Endothelial cell of hepatic sinusoid (primary cell): ENCODE results near the gene OR5D16.
"Not testable (repeated sequence)": the region's sequence is repeated elsewhere in the genome, so short reads cannot be mapped to it uniquely, and the experiment has no call there.

Experiments used
- in situ Hi-C: cut with HindIII; loops from 2 replicates; pipeline ENCODE4 v1.10.0; 2017; ENCODE audit warnings: low sequenced_read_pairs

OR5D16 gene

DNA sequence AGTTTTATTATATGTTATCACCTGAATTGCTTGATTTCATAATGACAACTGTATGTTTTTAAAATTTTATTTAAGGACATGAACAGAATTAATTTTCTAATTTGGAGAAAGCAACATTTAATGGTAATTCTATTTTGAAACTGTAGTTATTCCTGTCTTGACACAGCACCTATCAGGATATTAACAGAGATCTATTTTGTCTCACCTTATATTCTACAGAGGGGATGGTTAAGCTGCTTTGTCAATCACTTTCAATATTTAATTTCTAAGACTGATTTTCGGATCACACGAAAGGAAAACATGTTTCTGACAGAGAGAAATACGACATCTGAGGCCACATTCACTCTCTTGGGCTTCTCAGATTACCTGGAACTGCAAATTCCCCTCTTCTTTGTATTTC is at the start of gene OR5D16:
TSS of gene OR5D16 (plus strand) at position 301 of the 400 bp plus-strand sequence. CDS start at position 301, 0 bp downstream.
- in situ Hi-C loops, result no loop called here

DNA sequence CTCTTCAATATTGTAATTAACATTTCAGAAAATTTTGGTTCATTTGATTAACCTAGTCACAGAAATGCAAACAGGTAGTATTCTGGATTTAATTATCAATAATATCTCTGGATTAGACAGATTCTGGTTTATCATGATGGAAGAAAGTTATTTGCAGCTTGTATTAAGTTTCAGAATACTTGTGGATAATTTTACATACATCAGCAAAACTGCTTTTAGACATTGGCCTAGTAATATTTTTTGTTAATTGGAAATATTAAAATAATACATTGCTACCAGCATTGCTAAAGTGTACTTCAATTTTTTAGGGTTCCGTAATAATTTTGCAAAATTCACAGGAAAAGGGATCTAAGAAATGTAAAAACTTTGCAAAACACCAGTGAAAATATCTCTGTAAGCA is 46.9 kb upstream of the OR5D16 start:
- in situ Hi-C loops, result no loop called here

DNA sequence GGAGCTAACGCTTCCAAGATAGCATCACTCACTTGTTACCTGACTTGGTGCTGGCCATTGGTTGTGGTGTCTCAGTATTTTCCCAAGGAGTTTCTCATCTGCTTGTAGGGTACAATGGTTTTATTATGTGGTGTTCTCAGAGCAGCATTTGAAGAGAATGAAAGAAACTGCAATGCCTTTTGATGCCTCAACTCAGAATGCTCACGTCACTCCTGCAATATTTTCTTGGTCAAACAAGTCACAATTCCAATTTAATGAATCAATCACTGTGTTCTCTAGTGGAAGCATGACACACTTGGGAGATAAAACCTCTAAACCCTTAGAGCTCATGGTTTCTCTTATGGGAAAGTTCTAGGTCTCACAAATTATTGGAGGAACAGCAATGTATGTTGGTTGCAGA is 45.2 kb upstream of the OR5D16 start:
- in situ Hi-C loops, result no loop called here

DNA sequence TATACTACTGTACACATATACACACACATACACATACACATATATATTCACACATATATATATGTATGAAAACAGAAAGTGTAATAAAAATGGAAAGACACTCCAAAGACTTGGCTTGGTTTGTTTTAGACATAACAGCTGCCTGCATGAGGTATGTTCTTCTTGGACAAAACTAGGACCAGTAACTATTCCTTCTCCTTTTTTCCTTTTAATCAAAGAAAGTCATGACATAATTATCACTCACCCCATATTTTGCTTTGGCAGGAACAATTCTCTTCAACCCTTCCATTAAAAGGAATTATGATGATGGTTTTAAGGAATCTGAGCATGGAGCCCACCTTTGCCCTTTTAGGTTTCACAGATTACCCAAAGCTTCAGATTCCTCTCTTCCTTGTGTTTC is 43.3 kb upstream of the OR5D16 start, which contains the start of gene OR5D14:
TSS of gene OR5D14 (plus strand) at position 301 of the 400 bp plus-strand sequence. CDS start at position 301, 0 bp downstream.
- in situ Hi-C loops, result no loop called here

DNA sequence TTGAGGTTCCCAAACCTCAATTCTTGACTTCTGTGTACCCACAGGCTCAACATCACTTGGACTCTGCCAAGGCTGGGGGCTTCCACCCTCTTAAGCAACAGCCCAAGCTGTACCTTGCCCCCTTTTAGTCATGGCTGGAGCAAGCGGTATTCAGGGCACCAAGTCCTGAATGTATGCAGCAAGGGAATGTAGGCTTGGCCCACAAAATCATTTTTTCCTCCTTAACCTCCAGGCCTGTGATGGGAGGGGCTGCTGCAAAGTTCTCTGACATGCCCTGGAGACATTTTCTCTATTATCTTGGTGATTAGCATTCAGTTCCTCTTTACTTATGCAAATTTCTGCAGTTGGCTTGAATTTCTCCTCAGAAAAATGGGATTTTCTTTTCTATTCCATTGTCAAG is 32.3 kb upstream of the OR5D16 start:
- in situ Hi-C loops, result no loop called here

DNA sequence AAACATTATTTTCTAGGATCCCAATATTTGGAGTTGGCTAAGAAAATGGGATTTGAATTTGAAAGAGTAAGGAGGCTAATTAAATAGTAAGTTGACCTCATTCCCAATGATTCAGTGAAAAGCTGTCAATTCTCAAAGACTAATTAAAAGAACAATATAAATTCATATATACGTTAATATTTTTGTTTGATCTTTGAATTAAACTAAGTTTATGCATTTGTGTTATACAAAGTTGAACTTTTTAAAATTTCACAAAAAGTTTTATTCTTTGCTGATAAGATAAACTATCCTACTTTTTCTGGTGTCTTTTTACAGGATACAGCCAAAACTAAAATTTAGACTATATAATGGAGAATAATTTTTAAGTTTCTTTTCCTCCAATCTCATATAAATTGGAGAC is 27.5 kb upstream of the OR5D16 start, which contains the start of gene OR5L1:
TSS of gene OR5L1 (plus strand) at position 301 of the 400 bp plus-strand sequence. CDS start 100 bp downstream, outside the sequence.
- in situ Hi-C loops, result no loop called here

DNA sequence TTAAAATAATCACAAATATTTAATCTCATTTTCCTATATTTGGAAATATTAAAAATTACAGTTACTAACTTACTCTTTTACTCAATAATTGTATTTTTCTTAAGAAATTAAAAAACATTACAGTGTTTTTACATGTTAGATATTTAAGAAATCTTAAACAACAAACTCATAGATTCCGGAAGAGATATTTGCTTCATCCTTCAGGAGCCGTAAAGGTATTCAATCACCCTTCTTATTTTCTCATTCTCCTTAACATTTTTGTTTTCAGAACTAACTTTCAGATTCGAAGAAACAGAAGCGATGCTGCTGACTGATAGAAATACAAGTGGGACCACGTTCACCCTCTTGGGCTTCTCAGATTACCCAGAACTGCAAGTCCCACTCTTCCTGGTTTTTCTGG is 19.2 kb upstream of the OR5D16 start, which contains the start of gene OR5D18:
TSS of gene OR5D18 (plus strand) at position 301 of the 400 bp plus-strand sequence. CDS start at position 301, 0 bp downstream.
- in situ Hi-C loops, result no loop called here

DNA sequence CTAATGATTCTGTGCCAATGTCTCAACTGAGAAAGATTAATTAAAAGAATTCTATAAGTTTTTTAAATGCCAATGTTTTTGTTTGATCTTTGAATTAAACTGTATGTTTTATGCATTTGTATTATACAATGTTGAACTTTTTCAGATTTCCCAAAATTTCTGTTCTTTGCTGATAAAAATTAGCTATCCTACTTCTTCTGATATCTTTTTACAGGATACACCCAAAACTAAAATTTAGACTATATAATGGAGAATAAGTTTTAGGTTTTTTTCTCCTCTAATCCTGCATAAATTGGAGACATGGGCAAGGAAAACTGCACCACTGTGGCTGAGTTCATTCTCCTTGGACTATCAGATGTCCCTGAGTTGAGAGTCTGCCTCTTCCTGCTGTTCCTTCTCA is 11.6 kb upstream of the OR5D16 start, which contains the start of gene OR5L2:
TSS of gene OR5L2 (plus strand) at position 301 of the 400 bp plus-strand sequence. CDS start at position 301, 0 bp downstream.
- in situ Hi-C loops, result no loop called here

DNA sequence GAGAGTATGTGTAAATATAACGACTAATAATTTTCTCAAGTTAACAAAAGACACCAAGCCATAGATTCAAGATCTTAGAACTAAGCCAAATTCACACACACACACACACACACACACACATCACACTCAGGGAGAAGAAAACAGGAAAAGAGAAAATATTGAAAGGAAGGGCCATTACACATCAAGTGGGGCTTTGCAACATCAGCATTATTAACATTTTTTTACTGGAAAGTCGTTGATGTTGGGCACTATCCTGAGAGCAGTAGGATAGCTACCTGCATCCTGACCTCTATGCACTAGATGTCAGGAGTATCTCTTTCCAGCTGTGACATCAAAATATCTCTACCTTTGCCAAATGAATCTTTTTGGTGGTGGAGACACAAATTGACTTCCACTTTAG is 8.9 kb downstream of the OR5D16 start:
- in situ Hi-C loops, result no loop called here

DNA sequence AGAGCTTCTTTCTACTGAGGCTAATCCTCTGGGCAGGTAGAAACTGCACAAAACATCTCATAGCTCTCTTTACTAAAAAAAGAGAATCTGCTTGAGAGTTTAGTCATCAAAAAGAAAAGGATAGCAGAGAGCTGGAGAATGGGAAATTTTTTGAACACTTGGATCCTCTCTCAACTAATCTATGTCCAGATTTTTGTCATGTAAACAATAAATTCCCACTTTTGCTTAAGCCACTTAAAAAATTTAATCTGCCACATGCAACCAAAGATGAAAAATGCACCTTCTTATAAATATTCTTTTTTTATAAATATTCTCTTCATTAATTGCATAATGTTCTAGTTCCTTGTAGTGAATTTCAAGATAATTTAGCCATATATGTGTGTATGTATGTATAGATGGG is 10.5 kb downstream of the OR5D16 start:
- in situ Hi-C loops, result no loop called here

DNA sequence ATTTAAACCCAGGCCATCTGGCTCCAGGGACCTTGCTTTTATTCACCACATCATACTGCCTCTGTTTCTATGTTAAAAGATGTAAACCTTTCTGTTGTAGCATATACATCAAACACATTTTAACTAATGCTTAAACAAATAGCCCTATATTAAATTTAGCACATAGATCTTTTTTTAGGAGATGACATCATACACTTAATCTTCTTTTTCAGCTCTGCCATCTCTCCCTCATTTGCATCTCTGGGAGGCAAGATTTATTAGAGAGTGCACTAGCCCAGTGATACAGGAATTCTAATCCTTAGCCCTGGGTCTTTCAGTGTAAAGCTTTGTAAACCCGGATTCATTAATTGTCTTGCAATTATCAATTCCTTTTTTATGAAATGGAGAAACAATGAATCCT is 13.6 kb downstream of the OR5D16 start:
- in situ Hi-C loops, result no loop called here

DNA sequence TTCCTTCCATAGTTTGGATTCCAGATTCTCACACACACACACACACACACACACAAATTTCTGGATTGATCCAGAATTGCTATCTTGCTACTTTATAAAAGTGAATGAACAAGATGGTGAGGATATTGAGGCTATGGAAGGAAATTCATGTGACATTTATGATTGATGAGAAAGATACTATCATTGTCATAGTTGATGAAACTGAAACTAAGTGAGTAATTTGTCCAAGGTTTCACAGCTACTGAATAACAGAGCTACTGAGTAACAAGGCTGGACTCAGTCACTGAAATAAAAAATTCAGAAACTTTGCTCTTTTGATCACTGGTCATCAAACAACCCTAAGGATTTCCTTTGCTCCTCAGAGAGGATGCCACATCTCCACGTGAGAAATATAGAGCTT is 16.2 kb downstream of the OR5D16 start:
- in situ Hi-C loops, result no loop called here

DNA sequence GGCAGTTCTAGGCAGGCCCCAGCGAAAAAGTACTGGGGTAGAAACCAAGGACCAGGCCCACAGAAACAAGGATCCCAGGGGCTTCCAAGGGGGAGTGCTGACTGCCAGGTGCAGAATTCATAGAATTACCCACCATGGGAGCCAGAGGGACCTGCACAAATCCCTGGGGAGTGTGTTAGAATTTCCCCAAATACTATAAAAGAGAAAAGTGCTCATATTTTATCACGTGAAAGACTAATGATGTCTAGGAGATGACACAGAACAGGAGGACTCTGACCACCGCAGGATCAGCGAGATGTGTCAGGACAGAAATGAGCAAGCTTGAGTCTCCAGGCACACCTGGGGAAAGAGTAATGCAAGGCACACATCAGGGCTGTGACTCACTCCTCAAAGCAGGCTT is 28.8 kb downstream of the OR5D16 start:
- in situ Hi-C loops, result not testable (repeated sequence)

DNA sequence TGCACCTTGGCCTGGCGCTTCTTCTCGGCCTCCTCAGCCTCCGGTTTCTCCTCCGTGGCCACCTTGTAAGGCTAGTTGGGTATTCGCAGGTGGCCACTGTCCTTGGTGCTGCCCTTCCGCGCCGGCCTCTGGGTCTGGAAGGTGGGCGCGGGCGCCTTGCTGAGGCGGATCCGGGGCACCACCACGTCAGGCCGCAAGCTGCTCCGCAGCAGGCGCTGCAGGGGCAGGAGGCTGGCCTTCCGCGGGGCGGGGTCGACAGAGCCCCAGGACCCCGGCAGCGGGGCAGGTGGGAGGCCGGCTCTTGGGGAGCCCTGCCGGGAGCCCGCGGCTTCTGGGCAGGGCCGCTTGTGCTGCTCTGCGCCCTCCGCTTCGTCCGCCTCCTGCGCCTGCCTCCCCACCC is 34.2 kb downstream of the OR5D16 start:
- in situ Hi-C loops, result not testable (repeated sequence)

DNA sequence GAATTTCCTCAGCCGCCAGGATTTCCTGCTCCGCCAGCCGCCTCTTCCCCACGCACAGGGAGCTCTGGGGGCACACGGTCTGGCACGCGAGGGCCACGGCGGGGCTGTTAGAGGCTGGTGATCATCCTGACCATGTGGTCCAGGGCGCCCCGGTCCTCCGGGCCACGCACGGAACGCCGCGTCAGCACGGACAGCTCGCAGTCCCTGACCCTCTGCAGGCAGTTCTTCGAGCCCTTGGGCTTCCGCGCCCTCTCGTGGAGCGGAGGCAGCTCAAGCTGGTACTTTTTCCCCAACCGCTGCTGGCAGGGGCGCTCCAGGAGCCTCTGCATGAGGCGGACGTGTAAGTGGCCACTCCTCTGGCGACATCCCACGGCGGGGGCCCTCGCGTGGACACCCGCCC is 34.6 kb downstream of the OR5D16 start:
- in situ Hi-C loops, result not testable (repeated sequence)

DNA sequence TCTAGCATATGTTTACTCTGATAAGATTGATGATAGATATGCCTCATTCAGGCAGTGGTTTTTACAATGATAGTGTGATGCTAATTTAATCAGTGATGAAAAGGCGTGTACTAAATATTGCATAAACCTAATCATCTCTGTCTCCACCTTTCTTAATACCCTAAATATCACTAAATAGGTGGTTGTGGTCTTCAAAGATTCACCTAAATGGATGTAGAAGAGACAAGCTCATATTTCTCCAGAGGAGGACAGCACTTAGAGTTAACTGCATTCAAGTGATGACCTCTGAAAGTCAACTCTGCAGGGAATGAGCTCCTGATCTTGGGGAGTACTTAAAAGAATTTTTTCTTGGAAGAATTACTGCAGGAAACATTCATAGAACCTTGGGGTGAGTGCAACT is 44.4 kb downstream of the OR5D16 start, which contains the start of gene TRIM51:
TSS of gene TRIM51 (plus strand) at position 301 of the 400 bp plus-strand sequence. CDS start 2,132 bp downstream, outside the sequence.
- in situ Hi-C loops, result not testable (repeated sequence)

DNA sequence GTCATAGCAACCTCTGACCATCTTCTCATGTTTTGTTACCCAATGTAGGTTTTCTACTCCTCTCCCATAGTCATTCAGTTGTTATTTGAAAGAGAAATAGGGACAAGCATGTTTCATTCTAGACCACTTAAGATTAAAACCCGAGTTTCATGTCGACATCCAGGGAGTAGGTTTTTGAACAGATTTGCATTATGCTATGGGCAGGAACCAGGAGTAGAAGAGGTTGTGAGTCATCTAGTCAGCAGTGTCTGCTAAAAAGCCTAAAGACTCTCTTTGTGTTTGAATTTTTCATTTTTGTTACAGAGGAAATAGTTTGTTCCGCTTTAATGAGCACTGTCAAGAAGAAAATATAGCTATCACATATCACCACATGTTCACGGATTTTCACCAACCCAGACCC is 46.4 kb downstream of the OR5D16 start:
- in situ Hi-C loops, result not testable (repeated sequence)

DNA sequence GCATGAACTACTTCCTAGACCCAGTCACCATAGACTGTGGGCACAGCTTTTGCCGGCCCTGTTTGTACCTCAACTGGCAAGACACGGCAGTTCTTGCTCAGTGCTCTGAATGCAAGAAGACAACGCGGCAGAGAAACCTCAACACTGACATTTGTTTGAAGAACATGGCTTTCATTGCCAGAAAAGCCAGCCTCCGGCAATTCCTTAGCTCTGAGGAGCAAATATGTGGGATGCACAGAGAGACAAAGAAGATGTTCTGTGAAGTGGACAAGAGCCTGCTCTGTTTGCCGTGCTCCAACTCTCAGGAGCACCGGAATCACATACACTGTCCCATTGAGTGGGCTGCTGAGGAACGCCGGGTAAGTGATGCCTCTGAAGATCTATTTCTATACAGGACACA is 46.9 kb downstream of the OR5D16 start:
- in situ Hi-C loops, result not testable (repeated sequence)
